Mucosa of rectum (tissue), 2 donors: Measurements from ENCODE around the gene CFAP299.

ENCODE experiments used
- H3K27ac ChIP-seq, 2 donors: one replicate each; pipeline ENCODE4 v1.7.0; 2013; ENCODE audit warnings: inconsistent platforms in 2 of 2, low read depth in 2 of 2, low read length in 2 of 2
- H3K27me3 ChIP-seq, 2 donors: one replicate each; pipeline ENCODE4 v1.7.0; 2013; ENCODE audit warnings: low read length in 2 of 2; ENCODE audit not compliant: control insufficient read depth in 2 of 2, insufficient read depth in 2 of 2
- H3K36me3 ChIP-seq, 2 donors: one replicate each; pipeline ENCODE4 v1.7.0; 2013; ENCODE audit warnings: low read length in 2 of 2; ENCODE audit not compliant: control insufficient read depth in 2 of 2, insufficient read depth in 2 of 2
- H3K4me1 ChIP-seq, 2 donors: one replicate each; pipeline ENCODE4 v1.7.0; 2013; ENCODE audit warnings: low read length in 2 of 2, mild to moderate bottlenecking in 1 of 2; ENCODE audit not compliant: control insufficient read depth in 2 of 2, insufficient read depth in 2 of 2
- H3K4me3 ChIP-seq, 2 donors: one replicate each; pipeline ENCODE4 v1.7.0; 2013; ENCODE audit warnings: low read length in 2 of 2
- H3K9ac ChIP-seq, 2 donors: one replicate each; pipeline ENCODE4 v1.7.0; 2013; ENCODE audit warnings: low read length in 2 of 2, low read depth in 1 of 2, mild to moderate bottlenecking in 1 of 2
- H3K9me3 ChIP-seq, 2 donors: one replicate each; pipeline ENCODE4 v1.7.0; 2013; ENCODE audit warnings: low read length in 2 of 2; ENCODE audit not compliant: control insufficient read depth in 2 of 2
- donor health status: healthy.
- donor health status: Normal muscosa, but diverticular disease.

The CFAP299 gene

DNA sequence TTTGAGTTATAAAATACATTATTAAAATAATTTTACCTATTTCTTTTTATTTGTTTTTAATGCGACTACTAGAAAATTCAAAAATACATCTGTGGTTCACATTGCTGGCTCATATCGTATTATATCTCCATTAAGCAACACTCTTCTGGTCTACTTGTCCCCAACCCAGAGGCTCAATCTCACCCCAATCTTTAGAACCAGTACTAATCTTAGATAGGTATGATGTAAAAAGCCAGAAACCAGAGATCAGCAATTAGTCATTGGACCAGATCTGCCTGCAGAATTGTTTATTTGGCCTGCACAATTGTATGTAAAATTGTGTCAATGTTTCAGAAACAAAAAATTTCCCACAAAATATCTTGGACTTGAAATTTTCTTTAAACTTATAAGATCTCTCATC is 539.4 kb downstream of the CFAP299 start:
- Histone ChIP-seq H3K27me3 (no peaks in the 10 kb centered on the region), H3K36me3 (no peaks in the 10 kb centered on the region), H3K27ac (no peak overlapping the region), H3K9me3 (no peaks in the 10 kb centered on the region), H3K4me1 (no peaks in the 10 kb centered on the region), H3K9ac (no peak overlapping the region), H3K4me3 (no peak overlapping the region)

- no peak overlapping the region for H3K27ac ChIP-seq
- H3K4me1 ChIP-seq = no peaks in the 10 kb centered on the region
- H3K4me3 ChIP-seq = no peak overlapping the region
Measured at GRCh38 chr4:80875642-80876041, 540.1 kb downstream of the CFAP299 start.

DNA sequence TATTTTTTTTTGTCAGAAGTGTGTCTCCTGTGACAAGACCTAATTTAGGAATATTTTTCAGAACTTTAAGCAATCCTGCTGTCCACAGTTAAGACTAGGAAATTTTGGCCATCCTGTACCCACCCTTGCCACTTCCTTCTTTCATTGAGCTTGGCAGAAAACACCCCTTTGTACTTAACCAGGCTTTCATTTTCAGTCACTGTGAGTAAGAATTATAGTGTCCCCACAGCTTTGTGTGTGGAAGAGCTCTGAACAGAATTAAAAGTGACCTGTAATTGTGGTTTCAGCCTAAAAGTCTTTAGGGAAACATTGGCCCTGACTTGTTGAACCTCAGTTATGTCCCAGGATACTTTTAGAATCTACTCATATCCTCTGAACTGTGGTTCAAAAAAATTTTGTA is 541.3 kb downstream of the CFAP299 start:
- H3K4me1 ChIP-seq = no peaks in the 10 kb centered on the region
- no peaks in the 10 kb centered on the region for H3K27me3 ChIP-seq
- H3K9ac ChIP-seq = no peak overlapping the region
- no peak overlapping the region for H3K4me3 ChIP-seq
- no peak overlapping the region for H3K27ac ChIP-seq
- H3K36me3 ChIP-seq = no peaks in the 10 kb centered on the region
- no peaks in the 10 kb centered on the region for H3K9me3 ChIP-seq

More at GRCh38 chr4:80875642-80876041, 540.1 kb downstream of the CFAP299 start:
- H3K27me3 ChIP-seq = no peaks in the 10 kb centered on the region
- H3K9me3 ChIP-seq = no peaks in the 10 kb centered on the region
- no peak overlapping the region for H3K9ac ChIP-seq
- no peaks in the 10 kb centered on the region for H3K36me3 ChIP-seq

GRCh38 chr4:80878218-80878617 is 542.7 kb downstream of the CFAP299 start:
- Histone ChIP-seq H3K4me3 (no peak overlapping the region), H3K9me3 (no peaks in the 10 kb centered on the region), H3K9ac (no peak overlapping the region), H3K36me3 (no peaks in the 10 kb centered on the region), H3K27ac (no peak overlapping the region), H3K4me1 (no peaks in the 10 kb centered on the region), H3K27me3 (no peaks in the 10 kb centered on the region)

GRCh38 chr4:80897537-80898303 is 562.2 kb downstream of the CFAP299 start:
- Histone ChIP-seq H3K4me3 (no peak overlapping the region), H3K9me3 (no peaks in the 10 kb centered on the region), H3K27me3 (no peaks in the 10 kb centered on the region), H3K36me3 (no peaks in the 10 kb centered on the region), H3K4me1 (no peaks in the 10 kb centered on the region), H3K9ac (no peak overlapping the region), H3K27ac (no peak overlapping the region)

GRCh38 chr4:80900908-80901307 is 565.4 kb downstream of the CFAP299 start:
- H3K4me3 ChIP-seq = no peak overlapping the region
- no peaks in the 10 kb centered on the region for H3K27me3 ChIP-seq
- no peak overlapping the region for H3K9ac ChIP-seq
- H3K27ac ChIP-seq = no peak overlapping the region
- H3K9me3 ChIP-seq = no peaks in the 10 kb centered on the region
- H3K4me1 ChIP-seq = no peaks in the 10 kb centered on the region
- no peaks in the 10 kb centered on the region for H3K36me3 ChIP-seq

DNA sequence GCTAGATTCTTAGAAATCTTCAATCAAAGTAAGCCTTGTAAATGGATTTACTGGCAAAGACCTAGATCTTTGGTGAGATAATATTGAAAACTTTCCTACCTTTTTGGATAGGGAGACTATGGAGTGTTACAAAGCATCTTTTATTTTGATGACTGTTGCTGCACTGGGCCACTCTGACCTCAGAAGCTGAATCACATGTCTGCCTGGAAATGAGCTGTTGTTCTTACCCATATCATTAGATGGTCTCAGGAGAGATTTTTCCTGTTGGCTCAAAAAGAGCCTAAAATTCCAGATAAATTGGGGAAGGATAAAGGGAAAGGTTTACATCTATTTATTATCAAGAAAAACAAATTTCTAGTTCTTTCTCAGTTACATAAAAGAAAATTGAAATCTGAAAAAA is 567.5 kb downstream of the CFAP299 start:
- Histone ChIP-seq H3K4me3 (no peak overlapping the region), H3K4me1 (no peaks in the 10 kb centered on the region), H3K27me3 (no peaks in the 10 kb centered on the region), H3K9ac (no peak overlapping the region), H3K27ac (no peak overlapping the region), H3K36me3 (no peaks in the 10 kb centered on the region), H3K9me3 (peaks cover 0 to 2% of the 10 kb centered on the region in 2 donors)

- Histone ChIP-seq H3K36me3 (no peaks in the 10 kb centered on the region), H3K4me1 (no peaks in the 10 kb centered on the region), H3K27ac (no peak overlapping the region), H3K4me3 (no peak overlapping the region), H3K9ac (no peak overlapping the region), H3K9me3 (peaks cover 0 to 2% of the 10 kb centered on the region in 2 donors), H3K27me3 (no peaks in the 10 kb centered on the region)
Measured at GRCh38 chr4:80909938-80910337, 574.4 kb downstream of the CFAP299 start.

DNA sequence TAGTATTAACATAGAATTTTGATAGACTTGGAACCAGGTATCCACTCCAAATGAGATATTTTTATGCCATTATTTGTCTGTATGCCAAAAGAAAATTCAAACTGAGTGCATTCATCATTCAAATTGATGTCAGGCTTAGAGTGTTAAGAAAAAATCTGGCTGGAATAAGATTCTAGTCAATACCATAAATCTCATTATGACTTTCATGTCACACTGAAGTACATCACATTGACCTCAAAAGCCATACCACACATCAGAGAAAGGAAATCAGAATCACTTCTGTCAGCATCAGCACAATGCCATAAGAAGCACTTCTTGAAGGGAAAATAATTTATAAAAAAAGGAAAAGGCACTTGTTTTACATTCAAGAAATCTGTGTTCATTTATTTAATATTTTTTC is 575.9 kb downstream of the CFAP299 start:
- Histone ChIP-seq H3K4me1 (no peaks in the 10 kb centered on the region), H3K36me3 (no peaks in the 10 kb centered on the region), H3K27ac (no peak overlapping the region), H3K9ac (no peak overlapping the region), H3K4me3 (no peak overlapping the region), H3K9me3 (peaks cover 0 to 1% of the 10 kb centered on the region in 2 donors), H3K27me3 (no peaks in the 10 kb centered on the region)

- Histone ChIP-seq H3K9ac (no peak overlapping the region), H3K36me3 (no peaks in the 10 kb centered on the region), H3K4me1 (no peaks in the 10 kb centered on the region), H3K4me3 (no peak overlapping the region), H3K9me3 (no peaks in the 10 kb centered on the region), H3K27me3 (no peaks in the 10 kb centered on the region), H3K27ac (no peak overlapping the region)
Measured at GRCh38 chr4:80912350-80912749, 576.8 kb downstream of the CFAP299 start.
